Stimulated activated CD4-positive, alpha-beta T cell treated with anti-CD3 and anti-CD28 coated beads, Interleukin-15, amount 100 ng/mL, for 48 hours (primary cell): ENCODE measurements around the gene ANKRD17.
"Not testable (repeated sequence)": the region's sequence is repeated elsewhere in the genome, so short reads cannot be mapped to it uniquely, and the experiment has no call there.

ENCODE experiments used
- DNase-seq, 2 donors: peaks; one replicate each; pipeline ENCODE4 v3.0.0-alpha.2; 2020; ENCODE audit warnings: low read depth in 2 of 2

Gene ANKRD17, protein sequence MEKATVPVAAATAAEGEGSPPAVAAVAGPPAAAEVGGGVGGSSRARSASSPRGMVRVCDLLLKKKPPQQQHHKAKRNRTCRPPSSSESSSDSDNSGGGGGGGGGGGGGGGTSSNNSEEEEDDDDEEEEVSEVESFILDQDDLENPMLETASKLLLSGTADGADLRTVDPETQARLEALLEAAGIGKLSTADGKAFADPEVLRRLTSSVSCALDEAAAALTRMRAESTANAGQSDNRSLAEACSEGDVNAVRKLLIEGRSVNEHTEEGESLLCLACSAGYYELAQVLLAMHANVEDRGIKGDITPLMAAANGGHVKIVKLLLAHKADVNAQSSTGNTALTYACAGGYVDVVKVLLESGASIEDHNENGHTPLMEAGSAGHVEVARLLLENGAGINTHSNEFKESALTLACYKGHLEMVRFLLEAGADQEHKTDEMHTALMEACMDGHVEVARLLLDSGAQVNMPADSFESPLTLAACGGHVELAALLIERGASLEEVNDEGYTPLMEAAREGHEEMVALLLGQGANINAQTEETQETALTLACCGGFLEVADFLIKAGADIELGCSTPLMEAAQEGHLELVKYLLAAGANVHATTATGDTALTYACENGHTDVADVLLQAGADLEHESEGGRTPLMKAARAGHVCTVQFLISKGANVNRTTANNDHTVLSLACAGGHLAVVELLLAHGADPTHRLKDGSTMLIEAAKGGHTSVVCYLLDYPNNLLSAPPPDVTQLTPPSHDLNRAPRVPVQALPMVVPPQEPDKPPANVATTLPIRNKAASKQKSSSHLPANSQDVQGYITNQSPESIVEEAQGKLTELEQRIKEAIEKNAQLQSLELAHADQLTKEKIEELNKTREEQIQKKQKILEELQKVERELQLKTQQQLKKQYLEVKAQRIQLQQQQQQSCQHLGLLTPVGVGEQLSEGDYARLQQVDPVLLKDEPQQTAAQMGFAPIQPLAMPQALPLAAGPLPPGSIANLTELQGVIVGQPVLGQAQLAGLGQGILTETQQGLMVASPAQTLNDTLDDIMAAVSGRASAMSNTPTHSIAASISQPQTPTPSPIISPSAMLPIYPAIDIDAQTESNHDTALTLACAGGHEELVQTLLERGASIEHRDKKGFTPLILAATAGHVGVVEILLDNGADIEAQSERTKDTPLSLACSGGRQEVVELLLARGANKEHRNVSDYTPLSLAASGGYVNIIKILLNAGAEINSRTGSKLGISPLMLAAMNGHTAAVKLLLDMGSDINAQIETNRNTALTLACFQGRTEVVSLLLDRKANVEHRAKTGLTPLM (N-terminal part only)

DNA sequence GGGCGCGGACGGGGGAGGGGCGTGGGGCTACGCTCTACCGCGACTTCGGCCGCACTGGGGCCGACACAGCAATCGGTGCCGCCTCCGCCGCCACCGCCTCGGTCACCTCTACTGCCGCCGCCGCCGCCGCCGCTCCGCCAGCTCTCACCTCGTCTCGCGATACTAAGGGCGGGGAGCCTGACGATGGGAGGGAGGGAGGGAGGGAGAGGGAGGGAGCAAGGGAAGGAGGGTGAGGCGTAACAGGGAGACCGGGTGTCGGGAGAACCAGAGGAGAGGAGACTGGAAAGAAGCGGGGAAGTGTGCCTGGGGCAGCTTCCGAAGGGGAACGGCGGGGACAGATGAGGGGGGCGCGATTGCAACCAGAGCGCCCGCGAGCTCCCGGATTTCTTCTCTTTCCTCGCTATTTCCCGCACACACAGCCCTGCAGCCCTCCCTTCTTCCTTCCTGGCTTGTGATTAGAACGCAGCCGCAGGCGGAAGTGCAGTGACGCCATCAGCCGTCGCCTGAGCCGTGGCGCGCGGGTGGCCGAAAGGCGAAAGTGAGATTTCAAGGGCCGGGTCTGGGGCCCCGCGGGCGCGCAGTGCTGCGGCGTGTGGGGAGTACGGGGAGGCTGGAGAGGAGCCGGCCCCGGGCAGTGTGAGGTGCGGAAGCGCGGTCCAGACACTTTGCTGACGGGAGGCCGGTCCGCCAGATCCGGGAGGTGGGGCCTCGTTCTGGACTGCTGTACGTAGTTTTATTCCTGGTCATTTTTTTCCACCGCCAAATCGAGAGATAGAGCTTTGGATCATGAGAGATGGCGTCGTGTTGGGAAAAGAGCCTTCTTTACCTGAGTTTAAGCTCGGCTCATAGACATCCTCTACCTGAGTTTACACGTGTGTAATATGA, at the start of gene ANKRD17:
Gene ANKRD17 (minus strand): TSS at position 113 of the 885 bp plus-strand sequence. CDS start 130 bp downstream, outside the sequence.
- peak; percentile 83 for DNase-seq

- DNase-seq = no peak
Measured at GRCh38 chr4:73308286-73308685, 49.7 kb upstream of the ANKRD17 start.

GRCh38 chr4:73303711-73304110, 45.1 kb upstream of the ANKRD17 start:
- no peak for DNase-seq

- DNase-seq = no peak
Measured at GRCh38 chr4:73299548-73300280, 41.1 kb upstream of the ANKRD17 start.

GRCh38 chr4:73292661-73293060, 34.1 kb upstream of the ANKRD17 start:
- DNase-seq = not testable (repeated sequence)

DNA sequence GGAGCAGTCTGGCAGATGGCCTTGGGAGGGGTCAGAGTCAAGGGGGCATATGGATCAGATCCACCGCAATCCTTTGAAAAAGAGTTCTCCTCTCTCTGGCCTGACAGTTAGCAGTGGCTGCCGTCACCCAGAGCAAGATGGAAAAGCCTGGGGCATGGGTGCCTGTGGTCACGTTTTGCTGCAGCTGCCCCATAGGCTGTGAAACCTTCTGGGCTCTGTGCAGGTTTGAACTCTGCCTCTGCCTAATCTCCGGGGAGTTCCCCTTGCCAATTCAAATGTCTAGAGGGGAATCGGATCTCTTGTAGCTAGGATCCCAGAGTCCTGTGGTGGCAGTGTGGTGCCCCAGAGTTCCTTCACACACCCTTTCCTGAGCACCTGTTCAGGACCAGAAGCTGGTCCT, 23.4 kb upstream of the ANKRD17 start:
- DNase-seq = no peak

GRCh38 chr4:73281396-73281795, 22.8 kb upstream of the ANKRD17 start:
- DNase-seq = no peak

DNA sequence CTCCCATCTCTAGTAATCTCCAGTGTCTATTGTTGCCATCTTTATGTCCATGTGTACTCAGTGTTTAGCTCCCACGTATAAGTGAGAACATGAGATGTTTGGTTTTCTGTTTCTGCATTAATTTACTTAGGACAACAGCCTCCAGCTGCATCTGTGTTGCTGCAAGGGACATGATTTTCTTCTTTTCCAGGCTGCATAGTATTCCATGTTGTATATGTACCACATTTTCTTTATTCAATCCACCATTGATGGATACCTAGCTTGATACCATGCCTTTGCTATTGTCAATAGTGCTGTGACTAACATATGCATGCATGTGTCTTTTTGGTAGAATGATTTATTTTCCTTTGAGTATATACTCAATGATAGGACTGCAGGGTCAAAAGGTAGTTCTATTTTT, 18.6 kb upstream of the ANKRD17 start:
- no peak for DNase-seq

DNA sequence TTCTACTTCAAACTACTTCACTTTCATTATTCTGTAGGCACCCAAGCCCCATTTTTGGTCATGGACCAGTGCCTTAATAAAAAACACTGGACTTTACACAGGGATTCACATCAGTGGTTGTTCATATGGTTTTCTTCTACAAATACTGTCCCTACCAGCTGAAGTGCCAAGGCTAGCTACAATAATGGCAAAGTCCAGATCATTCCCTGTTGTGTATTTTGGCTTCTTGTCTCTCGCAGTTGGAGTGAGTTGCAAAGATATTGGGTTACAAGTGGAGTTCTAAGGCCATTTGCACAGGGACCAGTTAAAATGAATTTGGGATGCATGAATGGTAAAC, 16.7 kb upstream of the ANKRD17 start:
- DNase-seq = no peak

GRCh38 chr4:73272816-73273215, 14.2 kb upstream of the ANKRD17 start:
- DNase-seq = no peak

- no peak for DNase-seq
Measured at GRCh38 chr4:73267050-73267449, 8.5 kb upstream of the ANKRD17 start.

DNA sequence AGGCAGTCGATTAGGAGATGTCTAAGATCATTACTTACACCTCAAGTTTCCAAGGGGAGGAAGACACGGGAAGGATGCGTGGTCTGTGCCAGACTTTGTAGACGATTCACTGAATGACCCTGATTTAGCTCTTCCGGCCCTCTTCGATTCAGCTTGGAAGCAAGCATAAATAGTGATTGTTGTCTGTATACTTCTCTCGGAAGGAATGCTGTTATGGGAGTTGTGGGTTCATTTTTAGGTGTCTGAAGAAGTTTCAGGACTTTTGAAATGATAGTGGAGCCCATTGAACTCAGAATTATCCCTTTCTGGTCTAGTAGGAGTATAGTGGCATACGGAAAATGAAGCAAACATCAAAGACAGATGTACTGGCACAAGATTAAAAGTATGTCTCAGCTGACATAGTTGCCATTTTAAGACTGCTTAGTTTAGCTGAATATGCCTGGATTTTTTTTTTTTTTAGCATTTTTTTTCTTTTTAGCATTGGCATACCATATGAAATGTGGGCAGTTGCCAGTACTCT, 1.0 kb upstream of the ANKRD17 start:
- DNase-seq = peak in 1 of 2 donors; percentile 1

DNA sequence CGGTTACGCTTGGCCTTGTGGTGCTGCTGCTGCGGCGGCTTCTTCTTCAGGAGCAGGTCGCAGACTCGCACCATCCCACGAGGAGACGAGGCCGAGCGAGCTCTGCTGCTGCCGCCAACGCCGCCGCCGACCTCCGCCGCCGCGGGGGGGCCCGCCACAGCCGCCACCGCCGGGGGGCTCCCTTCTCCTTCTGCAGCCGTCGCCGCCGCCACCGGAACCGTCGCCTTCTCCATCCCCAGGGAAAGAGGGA, 237 bp downstream of the ANKRD17 start:
- DNase-seq = no peak

- peak; percentile 1 to 20 for DNase-seq
Measured at GRCh38 chr4:73257651-73258435, 755 bp downstream of the ANKRD17 start.

DNA sequence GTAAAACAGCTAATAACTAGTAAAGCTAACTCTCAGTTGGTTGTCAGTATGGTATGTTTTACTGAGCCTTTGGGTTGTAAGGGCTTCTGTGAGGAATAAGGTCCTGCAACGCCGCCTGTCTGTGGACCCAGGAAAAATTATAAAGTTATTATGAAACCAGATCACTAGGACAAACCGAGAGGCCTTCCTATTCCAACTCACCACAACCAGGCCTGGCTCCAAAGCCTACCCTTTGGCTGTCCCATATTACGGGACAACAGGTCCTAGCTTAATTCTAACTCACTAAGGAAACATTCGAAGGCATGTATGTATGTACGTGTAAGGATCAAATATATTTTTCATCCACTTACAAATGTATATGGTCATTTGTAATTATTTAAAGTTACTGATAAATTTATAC, 1.4 kb downstream of the ANKRD17 start:
- peak; percentile 20 to 46 for DNase-seq

- not testable (repeated sequence) for DNase-seq
Measured at GRCh38 chr4:73255847-73256246, 2.8 kb downstream of the ANKRD17 start.

DNA sequence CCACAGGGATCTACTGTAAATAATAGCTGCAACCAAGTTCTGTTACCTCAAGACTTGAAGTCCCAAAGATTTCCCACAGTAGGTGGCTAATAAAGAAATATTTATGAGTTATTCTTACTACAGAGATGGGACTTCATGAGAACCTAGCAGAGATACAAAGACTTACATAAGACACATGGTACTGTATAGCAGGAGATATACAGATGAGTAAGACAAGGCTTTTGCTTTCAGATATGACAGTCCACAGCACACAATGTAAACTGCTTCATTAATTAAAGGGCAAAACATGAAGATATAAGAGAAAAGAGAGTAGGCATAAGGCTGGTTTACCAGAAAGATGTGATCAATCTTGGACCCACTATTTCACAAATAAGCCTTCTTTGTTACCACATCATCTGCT, 6.6 kb downstream of the ANKRD17 start:
- DNase-seq = no peak

- DNase-seq = no peak
Measured at GRCh38 chr4:73251384-73251783, 7.2 kb downstream of the ANKRD17 start.

DNA sequence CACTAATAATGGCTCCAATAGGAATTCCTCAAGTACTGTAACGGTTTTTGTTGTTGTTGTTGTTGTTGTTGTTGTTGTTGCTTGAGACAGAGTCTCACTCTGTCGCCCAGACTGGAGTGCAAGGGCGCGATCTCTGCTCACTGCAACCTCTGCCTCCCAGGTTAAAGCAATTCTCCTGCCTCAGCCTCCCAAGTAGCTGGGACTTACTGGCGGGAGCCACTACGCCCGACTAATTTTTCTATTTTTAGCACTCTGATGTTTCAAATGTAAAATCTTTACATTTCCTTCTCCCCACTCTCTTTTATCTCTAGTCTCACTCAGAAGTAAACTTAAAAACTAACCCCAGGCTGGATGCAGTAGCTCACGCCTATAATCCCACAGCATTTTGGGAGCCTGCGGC, 8.0 kb downstream of the ANKRD17 start:
- no peak for DNase-seq

DNA sequence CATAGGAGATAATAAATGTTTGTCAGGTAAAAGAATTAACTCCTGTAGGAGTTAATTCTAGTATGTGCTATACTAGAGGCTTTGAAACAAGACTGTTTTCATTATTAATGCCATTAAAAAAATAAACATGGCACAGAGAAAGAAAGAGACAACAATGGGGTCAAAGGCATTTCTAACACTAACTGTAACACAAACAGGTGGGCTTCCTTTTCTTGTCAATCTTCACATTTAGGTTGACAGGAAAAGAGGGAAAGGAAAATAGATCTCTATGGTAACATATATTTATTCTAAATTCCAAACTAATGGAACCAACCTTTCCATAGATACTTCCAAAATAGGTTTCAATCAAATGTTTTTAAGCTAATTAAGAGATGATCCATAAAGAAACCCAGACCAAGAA, 9.8 kb downstream of the ANKRD17 start:
- no peak for DNase-seq
